ENCODE measurements around the gene THBS3.

Gene THBS3

GRCh38 chr1:155207806-155208540 lies at the start of gene THBS3:
TSS of gene THBS3 (minus strand) at chr1:155207897. CDS start at chr1:155207876, 21 bp downstream.
- H3K4me3 ChIP-seq (ENCODE audit: low read length) = peak within 1 kb of the TSS; percentile 66
- peaks cover 30% of the 10 kb centered on the region for H3K4me1 ChIP-seq (ENCODE audit: insufficient read depth, low read length)
- no peaks in the 10 kb centered on the region for H3K27me3 ChIP-seq (ENCODE audit: insufficient read depth, low read length)
- H3K9me3 ChIP-seq (ENCODE audit: low read length) = no peaks in the 10 kb centered on the region
- no peak within 1 kb of the TSS for H2AFZ ChIP-seq (ENCODE audit: low read depth, low read length)
- H3K36me3 ChIP-seq (ENCODE audit: insufficient read depth, low read length) = peaks cover 21% of the 10 kb centered on the region

GRCh38 chr1:155256058-155256852 lies 48.6 kb upstream of the THBS3 start:
- no peak overlapping the region for H3K4me3 ChIP-seq (ENCODE audit: low read length)
- H2AFZ ChIP-seq (ENCODE audit: low read depth, low read length) = no peak overlapping the region
- no peaks in the 10 kb centered on the region for H3K9me3 ChIP-seq (ENCODE audit: low read length)
- H3K27me3 ChIP-seq (ENCODE audit: insufficient read depth, low read length) = no peaks in the 10 kb centered on the region
- peaks cover 23% of the 10 kb centered on the region for H3K4me1 ChIP-seq (ENCODE audit: insufficient read depth, low read length)
- peaks cover 19% of the 10 kb centered on the region for H3K36me3 ChIP-seq (ENCODE audit: insufficient read depth, low read length)

- Histone ChIP-seq H3K27me3 (ENCODE audit: insufficient read depth, low read length) (no peaks in the 10 kb centered on the region), H2AFZ (ENCODE audit: low read depth, low read length) (peak within 1 kb of the TSS; percentile 1)
These were observed 47.7 kb upstream of the THBS3 start, which contains the start of gene ENTREP3 for GRCh38 chr1:155255243-155256007. TSS of gene ENTREP3 (minus strand) at chr1:155255483. CDS start at chr1:155254877, 606 bp downstream.

GRCh38 chr1:155254714-155255242 lies 47.1 kb upstream of the THBS3 start:
- no peaks in the 10 kb centered on the region for H3K9me3 ChIP-seq (ENCODE audit: low read length)
- no peaks in the 10 kb centered on the region for H3K27me3 ChIP-seq (ENCODE audit: insufficient read depth, low read length)
- H2AFZ ChIP-seq (ENCODE audit: low read depth, low read length) = peak overlapping the region; percentile 1
- peaks cover 15% of the 10 kb centered on the region for H3K36me3 ChIP-seq (ENCODE audit: insufficient read depth, low read length)
- H3K4me3 ChIP-seq (ENCODE audit: low read length) = peak overlapping the region; percentile 64
- peaks cover 22% of the 10 kb centered on the region for H3K4me1 ChIP-seq (ENCODE audit: insufficient read depth, low read length)

More at GRCh38 chr1:155255243-155256007, 47.7 kb upstream of the THBS3 start, which contains the start of gene ENTREP3:
- Histone ChIP-seq H3K4me3 (ENCODE audit: low read length) (peak within 1 kb of the TSS; percentile 64), H3K9me3 (ENCODE audit: low read length) (no peaks in the 10 kb centered on the region), H3K4me1 (ENCODE audit: insufficient read depth, low read length) (peaks cover 22% of the 10 kb centered on the region), H3K36me3 (ENCODE audit: insufficient read depth, low read length) (peaks cover 18% of the 10 kb centered on the region)

GRCh38 chr1:155254228-155254713 lies 46.6 kb upstream of the THBS3 start:
- H3K27me3 ChIP-seq (ENCODE audit: insufficient read depth, low read length) = no peaks in the 10 kb centered on the region
- H3K4me1 ChIP-seq (ENCODE audit: insufficient read depth, low read length) = peaks cover 22% of the 10 kb centered on the region
- no peaks in the 10 kb centered on the region for H3K9me3 ChIP-seq (ENCODE audit: low read length)
- peak overlapping the region; percentile 64 for H3K4me3 ChIP-seq (ENCODE audit: low read length)
- H3K36me3 ChIP-seq (ENCODE audit: insufficient read depth, low read length) = peaks cover 11% of the 10 kb centered on the region
- no peak overlapping the region for H2AFZ ChIP-seq (ENCODE audit: low read depth, low read length)

GRCh38 chr1:155253797-155254196 lies 46.1 kb upstream of the THBS3 start:
- Histone ChIP-seq H3K9me3 (ENCODE audit: low read length) (no peaks in the 10 kb centered on the region), H2AFZ (ENCODE audit: low read depth, low read length) (no peak overlapping the region), H3K36me3 (ENCODE audit: insufficient read depth, low read length) (peaks cover 11% of the 10 kb centered on the region), H3K4me3 (ENCODE audit: low read length) (peak overlapping the region; percentile 64), H3K4me1 (ENCODE audit: insufficient read depth, low read length) (peaks cover 22% of the 10 kb centered on the region), H3K27me3 (ENCODE audit: insufficient read depth, low read length) (no peaks in the 10 kb centered on the region)

GRCh38 chr1:155253208-155253607 lies 45.5 kb upstream of the THBS3 start:
- no peaks in the 10 kb centered on the region for H3K27me3 ChIP-seq (ENCODE audit: insufficient read depth, low read length)
- H3K9me3 ChIP-seq (ENCODE audit: low read length) = no peaks in the 10 kb centered on the region
- H3K36me3 ChIP-seq (ENCODE audit: insufficient read depth, low read length) = peaks cover 7% of the 10 kb centered on the region
- H2AFZ ChIP-seq (ENCODE audit: low read depth, low read length) = no peak overlapping the region
- no peak overlapping the region for H3K4me3 ChIP-seq (ENCODE audit: low read length)
- H3K4me1 ChIP-seq (ENCODE audit: insufficient read depth, low read length) = peaks cover 22% of the 10 kb centered on the region

GRCh38 chr1:155251566-155251965 lies 43.9 kb upstream of the THBS3 start:
- Histone ChIP-seq H3K4me3 (ENCODE audit: low read length) (no peak overlapping the region), H3K9me3 (ENCODE audit: low read length) (no peaks in the 10 kb centered on the region), H2AFZ (ENCODE audit: low read depth, low read length) (no peak overlapping the region), H3K4me1 (ENCODE audit: insufficient read depth, low read length) (peaks cover 22% of the 10 kb centered on the region), H3K27me3 (ENCODE audit: insufficient read depth, low read length) (no peaks in the 10 kb centered on the region), H3K36me3 (ENCODE audit: insufficient read depth, low read length) (peaks cover 11% of the 10 kb centered on the region)

- H3K9me3 ChIP-seq (ENCODE audit: low read length) = no peaks in the 10 kb centered on the region
- H3K27me3 ChIP-seq (ENCODE audit: insufficient read depth, low read length) = no peaks in the 10 kb centered on the region
- H3K4me3 ChIP-seq (ENCODE audit: low read length) = no peak overlapping the region
- H2AFZ ChIP-seq (ENCODE audit: low read depth, low read length) = no peak overlapping the region
- H3K36me3 ChIP-seq (ENCODE audit: insufficient read depth, low read length) = peaks cover 13% of the 10 kb centered on the region
- peaks cover 22% of the 10 kb centered on the region for H3K4me1 ChIP-seq (ENCODE audit: insufficient read depth, low read length)
These were observed 43.1 kb upstream of the THBS3 start for GRCh38 chr1:155250633-155251449.

- Histone ChIP-seq H3K4me3 (ENCODE audit: low read length) (no peak overlapping the region), H2AFZ (ENCODE audit: low read depth, low read length) (no peak overlapping the region), H3K36me3 (ENCODE audit: insufficient read depth, low read length) (peaks cover 13% of the 10 kb centered on the region), H3K9me3 (ENCODE audit: low read length) (no peaks in the 10 kb centered on the region), H3K27me3 (ENCODE audit: insufficient read depth, low read length) (no peaks in the 10 kb centered on the region), H3K4me1 (ENCODE audit: insufficient read depth, low read length) (peaks cover 23% of the 10 kb centered on the region)
These were observed 42.5 kb upstream of the THBS3 start for GRCh38 chr1:155250246-155250632.

- H3K9me3 ChIP-seq (ENCODE audit: low read length) = no peaks in the 10 kb centered on the region
- H3K27me3 ChIP-seq (ENCODE audit: insufficient read depth, low read length) = no peaks in the 10 kb centered on the region
- peaks cover 17% of the 10 kb centered on the region for H3K4me1 ChIP-seq (ENCODE audit: insufficient read depth, low read length)
- peaks cover 13% of the 10 kb centered on the region for H3K36me3 ChIP-seq (ENCODE audit: insufficient read depth, low read length)
- no peak overlapping the region for H2AFZ ChIP-seq (ENCODE audit: low read depth, low read length)
- no peak overlapping the region for H3K4me3 ChIP-seq (ENCODE audit: low read length)
These were observed 40.2 kb upstream of the THBS3 start for GRCh38 chr1:155247667-155248553.
